Measurements from ENCODE around the gene LRRFIP2.
"Not testable (repeated sequence)": the region's sequence is repeated elsewhere in the genome, so short reads cannot be mapped to it uniquely, and the experiment has no call there.

Gene LRRFIP2

GRCh38 chr3:37140899-37141541 is 33.4 kb downstream of the LRRFIP2 start:
- no peak for DNase-seq

DNA sequence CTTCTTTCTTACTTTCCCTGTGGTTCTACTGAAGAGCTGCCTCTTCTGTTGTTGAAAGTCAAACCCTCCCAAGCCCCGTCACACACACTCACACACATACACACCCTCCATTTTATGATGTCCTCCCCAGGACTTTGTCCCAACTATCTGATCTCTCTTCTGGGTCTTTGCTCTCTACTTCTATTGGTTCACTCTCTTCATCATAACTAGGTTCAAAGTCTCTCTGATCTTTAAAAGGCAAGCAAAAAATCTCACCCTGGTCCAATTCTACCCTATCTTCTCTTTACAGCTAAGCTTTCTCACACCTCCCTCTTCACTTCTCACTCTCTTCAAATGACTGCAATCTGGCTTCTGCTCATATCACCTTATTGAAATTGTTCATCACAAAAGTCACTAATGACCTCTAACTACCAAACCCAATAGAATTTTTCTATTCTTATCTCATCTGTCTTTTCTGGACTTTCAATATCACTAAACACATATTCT is 34.8 kb downstream of the LRRFIP2 start:
- no peak for DNase-seq

- no peak for DNase-seq
Measured at GRCh38 chr3:37138816-37139215, 35.6 kb downstream of the LRRFIP2 start.

DNA sequence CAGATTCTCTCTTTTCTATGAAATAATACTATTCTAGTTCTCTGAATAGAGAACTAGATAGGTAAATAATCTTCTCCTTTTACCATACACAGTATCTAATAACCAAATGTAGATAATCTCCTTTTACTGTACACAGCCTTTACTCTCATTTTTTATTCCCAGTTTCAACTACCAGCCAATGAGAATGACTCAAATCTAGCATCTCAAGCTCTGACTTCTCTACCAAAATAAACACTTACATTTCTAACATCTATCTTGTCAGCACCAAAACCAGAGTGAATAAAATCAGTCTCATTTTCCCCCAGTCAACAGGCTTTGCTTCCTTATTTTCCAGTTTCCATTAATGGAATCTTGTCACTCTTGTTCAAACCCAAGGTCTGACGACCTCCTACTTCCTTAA is 36.9 kb downstream of the LRRFIP2 start:
- DNase-seq = no peak

DNA sequence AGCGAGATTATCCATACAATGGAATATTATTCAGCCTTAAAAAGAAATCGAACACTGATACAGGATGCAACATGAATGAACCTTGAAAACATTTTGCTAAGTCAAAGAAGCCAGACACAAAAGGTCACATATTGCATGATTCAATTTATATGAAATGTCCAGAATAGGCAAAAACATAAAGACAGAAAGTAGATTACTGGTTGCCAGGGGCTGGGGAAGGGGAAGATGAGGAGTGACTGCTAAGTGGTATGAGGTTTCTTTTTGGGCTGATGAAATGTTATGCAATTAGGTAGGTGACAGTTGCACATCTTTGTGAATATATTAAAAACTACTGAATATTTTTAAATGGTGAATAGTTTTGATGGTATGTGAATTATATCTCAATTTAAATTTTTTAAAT is 38.3 kb downstream of the LRRFIP2 start:
- DNase-seq = no peak

DNA sequence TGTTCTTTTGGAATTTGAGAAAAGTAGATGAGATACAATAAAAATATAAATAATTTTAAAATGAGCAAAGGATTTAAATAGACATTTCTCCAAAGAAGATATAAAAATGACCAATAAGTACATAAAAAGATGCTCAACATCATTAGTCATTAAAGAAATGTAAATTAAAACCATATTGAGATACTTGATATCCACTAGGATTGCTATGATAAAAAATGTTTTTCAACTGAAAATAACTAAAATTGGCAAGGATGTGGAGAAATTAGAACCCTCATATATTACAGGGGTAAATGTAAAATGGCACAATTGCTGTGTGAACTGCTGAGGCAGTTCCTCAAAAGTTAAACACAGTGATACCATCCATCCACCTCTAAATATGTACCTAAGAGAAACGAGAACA is 38.8 kb downstream of the LRRFIP2 start:
- DNase-seq = no peak

DNA sequence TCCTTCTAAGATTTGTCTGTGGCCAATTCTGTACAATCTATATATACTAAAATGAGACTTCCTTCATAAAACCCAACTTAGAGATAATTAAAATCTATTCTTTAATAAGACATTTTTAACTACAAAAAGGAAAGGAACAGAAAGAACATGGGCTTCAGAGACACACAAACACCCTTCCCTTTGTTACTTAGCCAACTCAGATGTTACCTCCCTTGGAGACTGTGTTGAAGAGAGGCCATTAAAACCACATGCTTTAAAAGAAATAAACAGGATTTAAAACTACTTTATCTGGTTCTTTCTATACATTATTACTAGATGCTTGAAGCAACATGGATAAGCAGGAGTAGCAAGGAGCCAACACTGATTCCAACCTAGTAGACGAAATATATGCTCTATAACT is 42.0 kb downstream of the LRRFIP2 start:
- no peak for DNase-seq

DNA sequence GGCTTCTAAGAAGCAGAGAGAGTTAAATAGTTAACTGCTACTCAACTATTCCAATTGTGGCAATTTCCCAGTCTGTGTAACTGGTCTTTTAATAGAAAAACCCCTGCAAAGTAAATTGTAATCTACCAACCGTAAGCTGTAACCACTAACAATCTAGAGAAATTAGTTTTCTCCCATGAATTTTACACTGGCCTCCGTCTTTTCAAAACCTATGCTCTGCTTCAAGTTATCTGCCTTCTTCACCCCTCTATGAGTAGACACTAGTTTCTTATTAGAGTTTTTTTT is 42.6 kb downstream of the LRRFIP2 start:
- no peak for DNase-seq

DNA sequence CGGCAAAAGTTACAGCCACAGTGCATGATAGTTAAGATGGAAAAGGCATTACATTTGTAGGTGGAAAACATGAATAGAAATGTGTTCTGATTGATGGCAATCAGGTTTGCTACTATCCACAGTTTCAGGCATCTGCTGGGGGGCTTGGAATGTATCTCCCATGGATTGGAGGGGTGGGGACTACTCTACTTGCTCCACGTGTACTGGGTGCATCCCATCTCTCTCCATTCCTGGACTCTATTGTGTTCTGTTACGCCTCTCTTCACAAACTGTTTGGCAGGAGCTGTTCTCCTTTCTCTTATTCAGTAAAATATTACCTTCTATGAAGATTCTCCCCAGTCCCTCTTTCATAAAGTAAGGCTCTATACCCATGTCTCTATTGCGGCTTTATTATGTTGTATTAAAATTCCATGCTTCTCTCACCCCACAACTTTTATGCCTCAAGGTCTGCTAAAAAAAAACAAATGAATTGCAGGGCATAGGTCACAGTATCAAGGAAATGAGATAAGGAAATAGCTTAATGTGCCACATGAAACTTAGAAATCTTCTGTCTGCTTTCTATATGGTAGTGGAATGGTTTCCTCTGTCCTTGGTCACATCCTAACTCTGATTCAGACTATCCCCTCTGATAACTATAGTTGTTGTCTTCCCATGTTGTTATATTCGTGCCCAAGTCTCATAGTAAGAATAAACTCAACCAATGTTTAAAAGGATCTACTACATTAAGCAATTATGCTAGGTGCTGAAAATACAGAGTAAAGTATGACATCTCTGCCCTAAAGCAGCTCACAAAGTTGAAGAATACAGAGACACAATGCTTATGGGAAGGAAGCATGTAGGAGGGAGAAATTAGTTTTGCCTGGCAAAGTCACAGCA is 43.2 kb downstream of the LRRFIP2 start:
- DNase-seq = no peak

- no peak for DNase-seq
Measured at GRCh38 chr3:37130448-37130847, 43.9 kb downstream of the LRRFIP2 start.

DNA sequence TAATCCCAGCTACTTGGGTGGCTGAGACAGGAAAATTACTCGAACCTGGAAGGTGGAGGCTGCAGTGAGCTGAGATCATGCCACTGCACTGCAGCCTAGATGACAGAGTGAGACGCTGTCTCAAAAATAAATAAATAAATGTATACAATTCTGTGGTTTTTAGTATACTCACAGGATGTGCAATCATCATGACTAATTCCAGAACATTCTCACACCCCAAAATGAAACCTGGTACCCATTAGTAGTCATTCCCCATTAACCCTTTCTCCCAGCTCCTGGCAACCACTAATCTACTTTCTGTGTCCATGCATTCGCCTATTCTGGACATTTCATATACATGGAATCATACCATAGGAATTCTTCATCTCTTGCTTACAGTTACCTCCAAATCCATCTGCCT is 44.5 kb downstream of the LRRFIP2 start:
- no peak for DNase-seq

DNA sequence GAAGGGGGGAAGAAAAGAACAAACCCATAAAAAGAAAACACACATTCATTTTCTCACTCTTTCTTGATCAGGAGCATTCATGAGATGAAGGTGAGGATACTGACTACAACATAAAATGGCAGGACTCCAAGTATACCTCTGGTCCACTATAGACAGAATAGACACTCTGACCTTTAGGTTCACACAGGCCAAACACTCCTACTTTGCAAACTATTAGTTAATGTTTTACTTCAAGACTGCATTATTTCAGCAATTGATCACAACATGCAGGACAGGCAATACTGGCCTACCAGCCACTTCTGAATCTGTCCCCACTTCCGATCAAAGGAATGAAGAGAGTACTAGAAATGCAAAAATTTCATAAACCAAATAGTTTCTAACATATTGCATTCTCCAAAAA is 47.0 kb downstream of the LRRFIP2 start:
- no peak for DNase-seq

DNA sequence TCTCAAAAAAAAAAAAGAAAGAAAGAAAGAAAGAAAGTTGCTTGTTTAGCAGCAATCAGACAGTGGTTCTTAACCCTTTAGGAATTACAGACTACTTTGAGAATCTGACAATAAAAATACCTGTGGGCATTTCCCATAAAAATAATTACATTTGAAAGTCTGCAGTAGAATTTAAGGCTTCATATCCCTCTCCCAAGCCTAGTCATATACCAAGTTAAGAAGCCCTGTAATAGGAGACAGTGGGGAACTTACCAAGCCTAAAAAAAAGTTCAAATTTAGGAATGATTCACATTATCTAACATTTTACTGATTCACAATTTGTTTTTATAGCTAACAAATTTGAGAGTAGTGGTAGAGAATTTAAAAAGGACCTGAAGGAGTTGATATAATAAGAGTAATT is 47.5 kb downstream of the LRRFIP2 start:
- DNase-seq = no peak

DNA sequence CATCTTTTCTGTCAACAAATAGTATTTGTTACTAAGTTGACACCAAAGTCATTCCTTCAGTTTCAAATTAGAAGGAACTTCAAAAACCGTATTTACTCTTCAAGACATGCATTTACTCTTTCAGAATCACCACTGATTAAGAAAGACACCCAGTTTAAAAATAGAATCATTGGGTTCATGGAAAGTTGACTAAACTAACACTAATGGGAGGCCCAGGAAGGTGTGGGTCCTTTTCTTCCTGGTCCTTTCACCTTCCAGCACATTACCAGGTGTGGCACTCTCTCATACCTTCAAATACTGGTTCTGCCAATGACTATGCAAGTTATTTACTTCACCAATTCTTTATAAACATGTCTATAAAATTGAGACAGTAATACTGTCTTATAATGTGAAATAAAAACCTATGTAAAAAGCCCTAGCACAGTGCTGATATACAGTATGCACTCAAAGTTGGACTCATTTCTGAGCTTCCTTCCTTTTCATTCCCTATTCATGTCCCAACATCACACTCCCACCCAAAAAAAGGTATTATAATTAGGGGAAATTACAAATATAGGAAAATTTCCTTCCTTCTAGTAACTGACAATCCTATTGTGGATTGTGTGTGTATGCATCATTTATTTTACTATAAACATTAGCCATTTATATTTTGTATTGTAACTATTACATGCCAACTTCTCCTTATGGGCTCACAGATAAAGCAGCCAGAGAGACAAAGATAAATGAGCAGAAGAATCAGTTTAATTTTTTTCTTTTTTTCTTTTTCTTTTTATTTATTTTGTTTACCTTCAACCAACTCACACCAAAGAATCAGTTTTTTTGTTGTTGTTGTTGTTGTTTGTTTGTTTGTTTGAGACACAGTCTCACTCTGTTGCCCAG is 48.9 kb downstream of the LRRFIP2 start:
- DNase-seq = no peak

GRCh38 chr3:37124435-37124834 is 49.9 kb downstream of the LRRFIP2 start:
- no peak for DNase-seq

GRCh38 chr3:37123292-37123691 is 51.1 kb downstream of the LRRFIP2 start:
- no peak for DNase-seq

GRCh38 chr3:37122069-37122468 is 52.3 kb downstream of the LRRFIP2 start:
- DNase-seq = not testable (repeated sequence)

DNA sequence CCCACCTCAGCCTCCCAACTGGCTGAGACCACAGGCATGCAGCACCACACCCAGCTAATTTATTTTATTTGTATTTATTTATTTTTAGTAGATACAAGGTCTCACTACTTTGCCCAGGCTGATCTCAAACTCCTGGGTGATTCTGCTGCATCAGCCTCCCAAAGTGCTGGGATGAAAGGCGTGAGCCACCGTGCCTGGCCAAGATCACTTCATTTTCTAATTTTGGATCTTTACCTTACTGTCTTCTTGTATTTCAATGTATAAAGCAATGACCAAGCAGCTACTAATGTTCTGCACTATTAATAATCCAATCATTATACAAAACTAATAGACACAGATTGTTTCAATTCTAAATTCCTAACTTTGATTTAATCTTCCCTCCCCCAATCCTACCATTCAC is 56.2 kb downstream of the LRRFIP2 start:
- DNase-seq = no peak

GRCh38 chr3:37117548-37117947 is 56.8 kb downstream of the LRRFIP2 start:
- no peak for DNase-seq

DNA sequence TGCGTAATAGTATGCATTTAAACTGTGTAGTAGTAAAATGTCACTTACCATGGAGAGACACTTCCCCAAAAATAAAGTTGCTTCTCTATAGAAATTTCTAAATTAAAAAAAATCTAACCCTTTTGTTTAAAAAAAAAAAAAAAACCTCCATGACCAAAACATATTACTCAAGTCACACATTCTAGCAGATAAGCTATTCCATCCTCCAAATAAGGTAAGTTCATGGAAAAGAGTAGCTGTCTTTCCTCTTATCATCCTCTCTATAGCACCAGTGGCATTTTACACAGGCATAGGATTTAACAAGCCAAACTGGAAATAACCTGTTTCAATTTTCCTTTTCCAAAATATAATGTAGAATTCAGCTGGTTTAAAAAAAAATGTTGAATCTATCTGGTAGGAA is 57.4 kb downstream of the LRRFIP2 start:
- DNase-seq = no peak

DNA sequence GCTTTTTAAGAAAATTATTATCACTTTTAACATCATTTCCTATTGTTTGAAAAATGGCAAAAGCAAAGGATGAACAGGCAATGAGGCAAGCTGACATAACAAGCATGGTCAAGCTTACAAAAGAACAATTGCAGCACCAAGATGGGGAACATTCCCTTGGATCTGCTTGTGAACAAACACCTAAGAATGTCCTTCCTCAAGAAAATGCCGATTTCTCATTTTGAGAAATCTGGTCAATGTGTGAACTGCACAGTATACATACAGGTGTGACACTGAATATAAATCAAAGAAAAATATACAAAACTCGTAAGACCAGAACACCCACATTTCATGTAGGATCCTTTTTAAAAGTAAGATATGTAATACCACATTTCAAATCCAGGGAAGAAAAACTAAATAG is 58.9 kb downstream of the LRRFIP2 start:
- DNase-seq = no peak

GRCh38 chr3:37114251-37115145 is 59.9 kb downstream of the LRRFIP2 start:
- no peak for DNase-seq

- no peak for DNase-seq
Measured at GRCh38 chr3:37112987-37113386, 61.4 kb downstream of the LRRFIP2 start.

All from activated CD4-positive, alpha-beta T cell treated with anti-CD3 and anti-CD28 coated beads for 4 hours (primary cell).